GM19043 (cell line): ENCODE measurements around the gene RILPL2.
"Not testable (repeated sequence)": the region's sequence is repeated elsewhere in the genome, so short reads cannot be mapped to it uniquely, and the experiment has no call there.

Experiments used
- ATAC-seq: cut with Tn5 transposase; IDR thresholded peaks from one replicate; pipeline ENCODE4 v1.9.1; 2021; ENCODE audit warnings: low read depth; ENCODE audit not compliant: unreplicated experiment

Gene RILPL2

GRCh38 chr12:123450636-123451035, 14.2 kb upstream of the RILPL2 start:
- ATAC-seq, result no peak

GRCh38 chr12:123449856-123450255, 13.4 kb upstream of the RILPL2 start:
- no peak for ATAC-seq

- ATAC-seq, result no peak
Measured at GRCh38 chr12:123449249-123449733, 12.8 kb upstream of the RILPL2 start.

- ATAC-seq, result no peak
Measured at GRCh38 chr12:123446333-123446713, 9.8 kb upstream of the RILPL2 start.

- no peak for ATAC-seq
Measured at GRCh38 chr12:123445388-123446332, 9.2 kb upstream of the RILPL2 start.

GRCh38 chr12:123444092-123445026, 7.9 kb upstream of the RILPL2 start:
- ATAC-seq, result no peak

GRCh38 chr12:123442774-123443173, 6.3 kb upstream of the RILPL2 start:
- ATAC-seq, result no peak

GRCh38 chr12:123441523-123442164, 5.2 kb upstream of the RILPL2 start:
- peak; percentile 72 for ATAC-seq

- ATAC-seq, result no peak
Measured at GRCh38 chr12:123435636-123436016, 858 bp downstream of the RILPL2 start.

- no peak for ATAC-seq
Measured at GRCh38 chr12:123433615-123434014, 2.9 kb downstream of the RILPL2 start.

- not testable (repeated sequence) for ATAC-seq
Measured at GRCh38 chr12:123431951-123432817, 4.3 kb downstream of the RILPL2 start.

- ATAC-seq, result not testable (repeated sequence)
Measured at GRCh38 chr12:123429101-123429500, 7.4 kb downstream of the RILPL2 start.

- no peak for ATAC-seq
Measured at GRCh38 chr12:123428591-123428990, 7.9 kb downstream of the RILPL2 start.

- peak; percentile 94 for ATAC-seq
Measured at GRCh38 chr12:123427036-123427769, 9.3 kb downstream of the RILPL2 start.

- ATAC-seq, result no peak
Measured at GRCh38 chr12:123421314-123421713, 15.2 kb downstream of the RILPL2 start.

GRCh38 chr12:123410041-123410412, 26.5 kb downstream of the RILPL2 start:
- no peak for ATAC-seq

GRCh38 chr12:123409284-123410040, 27.0 kb downstream of the RILPL2 start:
- not testable (repeated sequence) for ATAC-seq

GRCh38 chr12:123408619-123409018, 27.9 kb downstream of the RILPL2 start:
- ATAC-seq, result not testable (repeated sequence)
